AG10803 (cell line): Measurements from ENCODE around the gene MAP6.

ENCODE experiments used
- DNase-seq: peaks from one replicate; pipeline ENCODE4 v3.0.0; 2010; ENCODE audit warnings: low read depth
- H3K4me3 ChIP-seq: 2 replicates; pipeline ENCODE4 v1.5.1; 2011; ENCODE audit warnings: mild to moderate bottlenecking, low read length, control low read depth
- TF ChIP-seq, protein P1 (sequence below): conservative IDR thresholded peaks from 2 replicates; pipeline ENCODE4 v1.5.1; 2011; ENCODE audit warnings: mild to moderate bottlenecking, low read length, control low read depth, inconsistent platforms

MAP6 gene

DNA sequence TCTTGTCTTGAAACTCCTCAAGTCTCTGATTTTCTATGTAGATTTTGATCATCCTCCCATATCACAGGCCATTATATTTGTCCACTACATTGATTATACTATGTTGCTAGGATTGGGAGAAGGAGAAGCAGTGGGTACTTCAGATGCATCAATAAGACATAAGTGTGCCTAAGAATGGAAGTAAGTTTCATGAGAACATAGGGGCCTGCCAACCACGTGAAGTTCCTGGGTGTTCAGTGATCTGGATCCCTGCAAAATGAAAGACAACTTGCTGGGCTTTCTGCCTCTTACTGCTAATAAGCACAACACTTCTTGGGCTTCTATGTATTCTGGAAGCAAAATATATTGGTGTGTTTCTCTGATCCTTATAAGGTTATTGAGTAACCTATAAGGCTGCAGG is 89.0 kb downstream of the MAP6 start:
- no peak overlapping the region for H3K4me3 ChIP-seq
- TF ChIP-seq, protein P1, sequence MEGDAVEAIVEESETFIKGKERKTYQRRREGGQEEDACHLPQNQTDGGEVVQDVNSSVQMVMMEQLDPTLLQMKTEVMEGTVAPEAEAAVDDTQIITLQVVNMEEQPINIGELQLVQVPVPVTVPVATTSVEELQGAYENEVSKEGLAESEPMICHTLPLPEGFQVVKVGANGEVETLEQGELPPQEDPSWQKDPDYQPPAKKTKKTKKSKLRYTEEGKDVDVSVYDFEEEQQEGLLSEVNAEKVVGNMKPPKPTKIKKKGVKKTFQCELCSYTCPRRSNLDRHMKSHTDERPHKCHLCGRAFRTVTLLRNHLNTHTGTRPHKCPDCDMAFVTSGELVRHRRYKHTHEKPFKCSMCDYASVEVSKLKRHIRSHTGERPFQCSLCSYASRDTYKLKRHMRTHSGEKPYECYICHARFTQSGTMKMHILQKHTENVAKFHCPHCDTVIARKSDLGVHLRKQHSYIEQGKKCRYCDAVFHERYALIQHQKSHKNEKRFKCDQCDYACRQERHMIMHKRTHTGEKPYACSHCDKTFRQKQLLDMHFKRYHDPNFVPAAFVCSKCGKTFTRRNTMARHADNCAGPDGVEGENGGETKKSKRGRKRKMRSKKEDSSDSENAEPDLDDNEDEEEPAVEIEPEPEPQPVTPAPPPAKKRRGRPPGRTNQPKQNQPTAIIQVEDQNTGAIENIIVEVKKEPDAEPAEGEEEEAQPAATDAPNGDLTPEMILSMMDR = no peak
- no peak for DNase-seq

DNA sequence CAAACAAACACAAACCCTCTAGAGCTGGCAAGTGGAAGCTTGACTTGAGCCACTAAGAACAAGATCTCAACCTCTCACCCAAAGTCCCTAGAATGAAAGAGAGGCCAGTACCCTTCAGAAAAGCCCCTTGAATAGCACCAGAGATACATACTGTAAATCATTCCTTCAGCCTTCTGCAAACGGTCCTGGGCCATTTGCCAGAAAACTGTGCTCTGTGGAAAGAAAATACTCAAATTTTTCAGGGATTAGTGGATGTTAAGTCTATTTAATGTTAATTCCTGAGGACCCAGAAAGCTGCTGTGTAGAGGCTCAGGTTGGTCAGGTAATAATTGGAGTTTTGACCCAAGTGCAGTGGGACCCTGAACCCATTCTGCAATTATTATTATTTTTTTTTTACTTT is 89.9 kb downstream of the MAP6 start:
- DNase-seq = no peak
- TF ChIP-seq, protein P1 = no peak
- no peak overlapping the region for H3K4me3 ChIP-seq

DNA sequence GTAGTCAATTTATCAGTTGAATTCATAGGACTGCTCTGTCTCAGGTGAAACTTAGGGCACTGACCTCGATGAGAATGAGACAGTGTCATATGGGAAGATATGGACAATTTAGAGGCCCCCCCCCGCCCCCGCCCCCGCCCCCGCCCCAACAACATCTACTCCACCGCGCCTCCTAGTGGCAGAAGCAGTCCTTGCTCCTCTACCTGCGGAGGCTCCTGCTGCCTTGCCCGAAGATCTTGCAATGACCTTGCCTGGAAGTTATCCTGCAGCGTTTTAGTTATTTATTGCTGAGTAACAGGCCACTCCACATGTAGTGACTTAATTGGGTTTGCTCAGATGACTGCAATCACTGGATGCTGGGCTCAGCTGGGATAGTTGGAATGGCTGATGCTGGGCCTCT is 91.6 kb downstream of the MAP6 start:
- DNase-seq = peak; percentile 63

DNA sequence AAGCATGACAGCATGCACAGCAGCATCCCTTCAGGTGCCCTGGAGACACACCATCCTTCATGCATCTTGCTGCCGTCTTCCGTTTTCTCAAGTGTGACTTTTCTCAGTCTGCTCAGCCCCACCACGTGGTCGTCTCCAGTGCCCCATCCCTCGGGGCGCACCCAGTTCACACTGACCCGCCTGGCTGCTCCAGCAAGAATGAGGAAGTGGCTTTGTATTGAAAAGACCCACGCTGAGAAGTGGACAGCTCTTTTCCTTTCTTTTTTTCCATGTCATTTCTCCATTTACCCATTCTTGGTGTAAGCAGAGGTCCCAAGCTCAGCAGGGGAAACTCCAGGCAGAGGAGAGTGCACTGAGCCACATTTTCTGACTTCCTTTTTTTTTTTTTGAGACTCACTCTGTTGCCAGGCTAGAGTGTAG is 92.3 kb downstream of the MAP6 start:
- H3K4me3 ChIP-seq = no peak overlapping the region
- TF ChIP-seq, protein P1 = no peak
- peak; percentile 83 for DNase-seq

More for the DNA sequence above, 91.6 kb downstream of the MAP6 start:
- H3K4me3 ChIP-seq = no peak overlapping the region
- TF ChIP-seq, protein P1 = peak; percentile 66

DNA sequence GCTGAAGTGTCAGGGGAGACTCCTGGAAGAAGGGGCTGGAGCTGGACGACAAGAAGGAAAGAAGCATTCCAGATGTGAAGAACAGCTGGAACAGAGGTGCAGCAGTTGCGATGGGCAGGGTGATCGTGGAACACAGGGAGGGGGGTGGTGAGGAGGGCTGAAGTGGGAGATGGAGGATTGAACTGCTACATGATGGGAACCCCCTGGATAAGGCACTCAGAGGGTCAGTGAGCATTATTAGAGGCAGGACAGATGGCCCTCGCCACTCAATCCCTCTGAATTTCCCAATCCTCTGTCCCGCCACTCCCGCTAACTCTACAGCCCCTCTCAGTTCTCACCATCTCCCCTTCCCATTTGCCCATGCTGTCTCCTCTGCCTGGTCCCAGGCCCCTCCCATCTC is 92.8 kb downstream of the MAP6 start:
- TF ChIP-seq, protein P1 = no peak
- DNase-seq = no peak
- H3K4me3 ChIP-seq = no peak overlapping the region

DNA sequence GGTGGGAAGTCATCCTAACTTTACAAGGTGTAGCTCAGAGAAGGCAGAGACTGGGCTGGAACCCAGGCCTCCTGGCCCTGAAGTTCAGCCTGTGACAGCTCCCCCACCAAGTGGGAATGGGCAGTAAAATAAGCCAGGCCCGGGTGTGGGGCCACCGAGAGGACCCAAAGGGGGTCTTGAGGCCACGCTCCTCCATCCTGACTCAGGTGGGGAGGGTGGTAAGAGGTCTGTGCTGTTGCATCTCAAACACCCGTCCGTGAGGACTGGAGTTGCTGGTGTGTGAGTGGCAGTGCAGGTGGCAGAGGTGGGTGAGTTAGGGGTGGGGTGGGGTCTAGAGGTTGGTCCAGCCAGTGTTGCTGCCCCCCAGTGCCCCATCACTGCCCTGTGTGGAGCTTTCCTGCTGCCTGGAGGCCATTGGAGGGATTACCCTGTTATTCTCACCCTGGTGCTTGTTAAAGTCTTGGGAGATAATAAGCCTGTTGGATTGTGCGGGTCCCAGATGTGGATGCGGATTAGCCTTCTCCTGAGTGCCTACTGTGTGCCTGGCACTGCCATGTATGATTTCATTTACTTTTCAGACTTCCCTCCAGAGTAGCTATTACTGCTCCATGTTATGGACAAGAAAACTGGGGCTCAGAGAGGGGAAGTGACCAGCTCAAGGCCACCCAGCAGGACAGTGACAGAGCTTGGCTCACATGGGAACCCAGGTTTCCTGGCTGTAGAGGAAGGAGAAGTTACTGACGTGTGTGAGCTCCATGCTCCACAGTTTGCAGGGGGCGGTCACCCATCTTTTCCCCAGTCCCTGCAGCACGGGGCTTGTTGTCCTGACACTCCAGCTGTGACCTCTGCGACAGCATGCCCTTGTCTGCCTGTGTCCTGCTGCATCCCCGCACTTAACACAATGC is 93.9 kb downstream of the MAP6 start:
- no peak overlapping the region for H3K4me3 ChIP-seq
- TF ChIP-seq, protein P1 = peak; percentile 54
- peak; percentile 32 for DNase-seq

DNA sequence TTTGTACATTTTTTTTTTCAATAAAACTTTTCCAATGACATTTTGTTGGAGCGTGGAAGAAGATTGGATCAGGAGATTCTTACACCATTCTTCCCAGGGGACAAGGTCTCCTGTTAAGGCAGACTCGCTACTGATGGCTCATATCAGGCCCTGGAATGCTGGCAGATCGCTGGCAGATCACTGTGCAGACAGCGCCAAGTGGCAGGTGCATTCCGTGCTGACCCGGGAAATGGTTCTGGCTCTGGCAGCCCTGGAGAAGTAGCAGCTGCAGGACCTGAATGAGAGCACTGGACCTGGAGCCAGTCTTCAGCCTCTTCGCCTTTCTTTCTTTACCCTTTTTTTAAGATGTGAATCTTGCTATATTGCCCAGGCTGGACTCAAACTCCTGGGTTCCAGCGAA is 96.1 kb downstream of the MAP6 start:
- no peak overlapping the region for H3K4me3 ChIP-seq
- TF ChIP-seq, protein P1 = no peak
- no peak for DNase-seq
